Upper lobe of right lung (tissue), 1 donor: ENCODE results near the gene RGS5. TPM values are rescaled to one million over a fixed set of nuclear protein-coding genes. Genes with fewer than 3 reads are reported as not detected.

Source experiments
- ATAC-seq: fragments of 200-7000 bp; cut with Tn5 transposase; one replicate; pipeline ENCODE4 v1.9.1; 2020; ENCODE audit warnings: mild to moderate bottlenecking, moderate library complexity
- DNase-seq: peaks from one replicate; pipeline ENCODE4 v3.0.0-alpha.2; 2020
- H3K27ac ChIP-seq: fragments of 200-600 bp; one replicate; pipeline ENCODE4 v1.8.0; 2022
- H3K27me3 ChIP-seq: fragments of 200-600 bp; one replicate; pipeline ENCODE4 v1.8.0; 2022; ENCODE audit warnings: mild to moderate bottlenecking
- H3K36me3 ChIP-seq: fragments of 200-600 bp; one replicate; pipeline ENCODE4 v1.8.0; 2022
- H3K4me1 ChIP-seq: fragments of 200-600 bp; one replicate; pipeline ENCODE4 v1.8.0; 2022
- H3K4me3 ChIP-seq: fragments of 200-600 bp; one replicate; pipeline ENCODE4 v1.8.0; 2022; ENCODE audit warnings: mild to moderate bottlenecking
- H3K9me3 ChIP-seq: fragments of 200-600 bp; one replicate; pipeline ENCODE4 v1.8.0; 2022
- intact Hi-C: fragments of 100-400 bp; cut with DNase I; formaldehyde crosslinking; loops from one replicate; pipeline ENCODE4 v1.11.0; 2022
- total RNA-seq: library from RNA; stranded (reverse); fragmentation: NEBNext Ultra II Directional; extraction: Animal tissue kit (Norgen Biotek cat#: 25700); gene quantifications from one replicate; pipeline ENCODE4 v1.2.1, GENCODE V29; 2021
- TF ChIP-seq, protein P1 (sequence below): fragments of 200-600 bp; IDR thresholded peaks from one replicate; pipeline ENCODE4 v1.8.0; 2022; ENCODE audit warnings: antibody characterized with exemption
- donor health status: DM: no; HTN: yes; CAD: no; lungs with severe emphysema.

The RGS5 gene
- total RNA-seq, 1 donor from 2014 or later: 93.1 TPM

DNA sequence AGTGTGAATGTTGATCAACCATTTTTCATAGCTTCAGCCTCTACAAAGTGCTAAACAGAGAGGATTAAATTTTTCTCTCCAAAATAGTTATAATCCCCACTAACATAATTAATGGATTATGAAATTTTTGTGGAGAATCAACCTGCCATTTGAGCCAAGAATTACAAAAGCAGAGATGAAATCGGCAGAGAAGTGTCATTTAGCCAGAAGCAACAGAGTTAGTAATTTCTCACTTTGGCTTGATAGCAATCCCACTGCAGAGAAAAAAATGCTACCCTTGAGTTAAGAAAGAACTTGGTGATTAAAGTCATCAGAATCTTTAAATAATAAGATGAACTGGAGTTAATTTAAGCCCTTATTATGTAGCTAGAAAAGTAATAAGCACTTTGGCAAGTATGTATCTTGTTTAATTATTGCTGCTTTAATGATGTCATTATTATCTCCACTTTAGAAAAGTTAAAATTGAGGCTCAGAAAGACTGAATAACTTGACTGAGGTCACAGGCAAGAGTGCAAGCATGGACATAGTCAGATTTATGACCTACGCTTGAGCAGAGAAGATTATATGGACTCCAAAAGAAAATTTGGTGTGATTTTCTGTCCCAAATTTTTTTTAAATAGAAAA, 96.2 kb downstream of the RGS5 start:
- Histone ChIP-seq H3K4me1 (peaks cover 5% of the 10 kb centered on the region), H3K9me3 (no peaks in the 10 kb centered on the region), H3K36me3 (no peaks in the 10 kb centered on the region), H3K4me3 (no peak overlapping the region), H3K27ac (no peak overlapping the region), H3K27me3 (no peaks in the 10 kb centered on the region)
- ATAC-seq (no peak), DNase-seq (no peak)
- intact Hi-C loops: no loop called here
- TF ChIP-seq, protein P1, sequence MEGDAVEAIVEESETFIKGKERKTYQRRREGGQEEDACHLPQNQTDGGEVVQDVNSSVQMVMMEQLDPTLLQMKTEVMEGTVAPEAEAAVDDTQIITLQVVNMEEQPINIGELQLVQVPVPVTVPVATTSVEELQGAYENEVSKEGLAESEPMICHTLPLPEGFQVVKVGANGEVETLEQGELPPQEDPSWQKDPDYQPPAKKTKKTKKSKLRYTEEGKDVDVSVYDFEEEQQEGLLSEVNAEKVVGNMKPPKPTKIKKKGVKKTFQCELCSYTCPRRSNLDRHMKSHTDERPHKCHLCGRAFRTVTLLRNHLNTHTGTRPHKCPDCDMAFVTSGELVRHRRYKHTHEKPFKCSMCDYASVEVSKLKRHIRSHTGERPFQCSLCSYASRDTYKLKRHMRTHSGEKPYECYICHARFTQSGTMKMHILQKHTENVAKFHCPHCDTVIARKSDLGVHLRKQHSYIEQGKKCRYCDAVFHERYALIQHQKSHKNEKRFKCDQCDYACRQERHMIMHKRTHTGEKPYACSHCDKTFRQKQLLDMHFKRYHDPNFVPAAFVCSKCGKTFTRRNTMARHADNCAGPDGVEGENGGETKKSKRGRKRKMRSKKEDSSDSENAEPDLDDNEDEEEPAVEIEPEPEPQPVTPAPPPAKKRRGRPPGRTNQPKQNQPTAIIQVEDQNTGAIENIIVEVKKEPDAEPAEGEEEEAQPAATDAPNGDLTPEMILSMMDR: no peak

DNA sequence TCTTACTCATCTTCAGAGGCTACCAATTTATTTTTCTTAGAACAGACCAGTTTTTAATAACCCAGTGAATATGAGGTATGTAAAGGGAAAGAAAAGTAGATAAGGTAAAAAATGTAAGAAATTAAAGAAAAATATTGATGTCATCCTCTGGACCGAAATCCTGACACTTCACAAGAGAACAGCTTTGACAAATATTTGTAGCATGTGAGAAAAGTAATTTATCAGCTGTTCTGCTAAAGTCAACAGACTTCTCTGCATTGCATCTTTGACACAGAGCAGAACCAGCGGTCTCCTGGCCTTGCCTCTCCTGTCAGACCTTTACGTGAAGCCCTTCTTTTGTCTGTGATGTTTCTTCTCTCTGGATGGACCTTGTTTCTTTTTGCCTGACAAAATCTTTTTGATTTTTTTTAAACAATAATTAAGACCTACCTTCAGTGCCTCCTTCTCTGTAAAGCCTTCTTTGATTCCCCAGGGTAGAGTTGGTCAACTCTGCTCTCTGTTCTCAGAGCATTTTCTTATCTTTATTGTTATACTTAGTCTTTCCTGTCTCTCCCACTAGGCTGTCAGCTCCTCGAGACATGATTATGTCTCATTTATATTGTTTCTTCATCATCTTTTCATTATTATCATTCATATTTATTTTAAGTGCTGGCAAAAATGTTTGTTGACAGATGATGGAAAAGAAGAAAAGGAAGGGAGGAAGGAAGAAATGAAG, 98.2 kb downstream of the RGS5 start:
- Histone ChIP-seq H3K4me1 (peaks cover 5% of the 10 kb centered on the region), H3K9me3 (no peaks in the 10 kb centered on the region), H3K27me3 (no peaks in the 10 kb centered on the region), H3K27ac (no peak overlapping the region), H3K4me3 (no peak overlapping the region), H3K36me3 (no peaks in the 10 kb centered on the region)
- DNase-seq (no peak), ATAC-seq (no peak)
- intact Hi-C loops: no loop called here
- TF ChIP-seq, protein P1: no peak

DNA sequence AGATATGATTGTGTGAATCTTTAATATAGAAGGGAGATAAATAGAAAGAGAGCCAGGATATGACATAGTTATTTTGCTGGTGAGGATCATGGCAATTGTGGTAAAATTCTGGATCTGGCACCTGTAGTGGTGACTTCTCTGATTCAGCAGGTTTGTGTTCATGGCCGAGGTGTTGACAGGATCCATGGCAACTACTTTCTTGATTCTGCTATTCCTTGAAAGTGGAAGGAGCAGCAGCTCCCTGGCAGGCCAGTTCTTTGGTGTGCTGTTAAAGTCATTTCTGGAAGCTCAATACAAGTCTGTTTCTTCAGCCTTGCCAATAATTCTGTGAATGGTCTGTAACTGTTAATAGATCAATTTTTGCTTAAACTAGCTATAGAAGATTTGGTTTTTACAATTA, 100.1 kb downstream of the RGS5 start:
- TF ChIP-seq, protein P1: no peak
- Histone ChIP-seq H3K4me3 (no peak overlapping the region), H3K27ac (no peak overlapping the region), H3K9me3 (no peaks in the 10 kb centered on the region), H3K27me3 (no peaks in the 10 kb centered on the region), H3K4me1 (peaks cover 5% of the 10 kb centered on the region), H3K36me3 (no peaks in the 10 kb centered on the region)
- no peak for DNase-seq
- no peak for ATAC-seq
- intact Hi-C loops: no loop called here

GRCh38 chr1:163095213-163095612, 107.5 kb downstream of the RGS5 start:
- intact Hi-C loops: no loop called here

GRCh38 chr1:163094589-163094988, 108.1 kb downstream of the RGS5 start:
- Histone ChIP-seq H3K4me1 (no peaks in the 10 kb centered on the region), H3K27ac (no peak overlapping the region), H3K36me3 (no peaks in the 10 kb centered on the region), H3K4me3 (no peak overlapping the region), H3K9me3 (no peaks in the 10 kb centered on the region), H3K27me3 (no peaks in the 10 kb centered on the region)
- ATAC-seq (no peak), DNase-seq (no peak)
- TF ChIP-seq, protein P1: no peak
- intact Hi-C loops: no loop called here

More at GRCh38 chr1:163095213-163095612, 107.5 kb downstream of the RGS5 start:
- TF ChIP-seq, protein P1: no peak
- H3K27ac ChIP-seq: no peak overlapping the region
- no peaks in the 10 kb centered on the region for H3K27me3 ChIP-seq
- H3K36me3 ChIP-seq: no peaks in the 10 kb centered on the region
- no peak for DNase-seq
- no peak overlapping the region for H3K4me3 ChIP-seq
- no peak for ATAC-seq
- H3K9me3 ChIP-seq: no peaks in the 10 kb centered on the region
- no peaks in the 10 kb centered on the region for H3K4me1 ChIP-seq
